Liver (tissue), 3 donors: Measurements from ENCODE around the gene ATF1.

Experiments used
- JUND ChIP-seq, 2 donors: IDR thresholded peaks; 2 replicates each; pipeline ENCODE4 v1.6.1; 2016; ENCODE audit warnings: antibody characterized with exemption in 2 of 2
- RAD21 ChIP-seq, 2 donors: IDR thresholded peaks; 2 replicates each; pipeline ENCODE4 v1.6.1; 2016; ENCODE audit warnings: antibody characterized with exemption in 2 of 2, mild to moderate bottlenecking in 2 of 2
- RXRA ChIP-seq, 2 donors: IDR thresholded peaks; 2 replicates each; pipeline ENCODE4 v1.6.1; 2017 to 2018; ENCODE audit warnings: antibody characterized with exemption in 2 of 2, mild to moderate bottlenecking in 1 of 2
- TAF1 ChIP-seq: conservative IDR thresholded peaks from 2 replicates; pipeline ENCODE4 v1.6.1; 2016; ENCODE audit warnings: antibody characterized with exemption, mild to moderate bottlenecking
- YY1 ChIP-seq: IDR thresholded peaks from 2 replicates; pipeline ENCODE4 v1.6.1; 2016; ENCODE audit warnings: antibody characterized with exemption, mild to moderate bottlenecking
- TF ChIP-seq, protein P1 (sequence below): fragments of 150-350 bp; IDR thresholded peaks from 2 replicates; pipeline ENCODE4 v1.5.1; 2017; ENCODE audit warnings: improper control_type of control experiment, low read depth, low read length; ENCODE audit not compliant: missing input control
- TF ChIP-seq, protein P2 (sequence below): IDR thresholded peaks from 2 replicates; pipeline ENCODE4 v1.6.1; 2016; ENCODE audit warnings: antibody characterized with exemption
- TF ChIP-seq, protein P3 (sequence below): IDR thresholded peaks from 2 replicates; pipeline ENCODE4 v1.6.1; 2016; ENCODE audit warnings: antibody characterized with exemption
- TF ChIP-seq, protein P4 (sequence below): IDR thresholded peaks from 2 replicates; pipeline ENCODE4 v1.6.1; 2016; ENCODE audit warnings: antibody characterized with exemption, mild to moderate bottlenecking
- donor health status: healthy.
- donor health status: healthy.

GRCh38 chr12:50828121-50828520 is 64.2 kb downstream of the ATF1 start:
- TF ChIP-seq, protein P1, sequence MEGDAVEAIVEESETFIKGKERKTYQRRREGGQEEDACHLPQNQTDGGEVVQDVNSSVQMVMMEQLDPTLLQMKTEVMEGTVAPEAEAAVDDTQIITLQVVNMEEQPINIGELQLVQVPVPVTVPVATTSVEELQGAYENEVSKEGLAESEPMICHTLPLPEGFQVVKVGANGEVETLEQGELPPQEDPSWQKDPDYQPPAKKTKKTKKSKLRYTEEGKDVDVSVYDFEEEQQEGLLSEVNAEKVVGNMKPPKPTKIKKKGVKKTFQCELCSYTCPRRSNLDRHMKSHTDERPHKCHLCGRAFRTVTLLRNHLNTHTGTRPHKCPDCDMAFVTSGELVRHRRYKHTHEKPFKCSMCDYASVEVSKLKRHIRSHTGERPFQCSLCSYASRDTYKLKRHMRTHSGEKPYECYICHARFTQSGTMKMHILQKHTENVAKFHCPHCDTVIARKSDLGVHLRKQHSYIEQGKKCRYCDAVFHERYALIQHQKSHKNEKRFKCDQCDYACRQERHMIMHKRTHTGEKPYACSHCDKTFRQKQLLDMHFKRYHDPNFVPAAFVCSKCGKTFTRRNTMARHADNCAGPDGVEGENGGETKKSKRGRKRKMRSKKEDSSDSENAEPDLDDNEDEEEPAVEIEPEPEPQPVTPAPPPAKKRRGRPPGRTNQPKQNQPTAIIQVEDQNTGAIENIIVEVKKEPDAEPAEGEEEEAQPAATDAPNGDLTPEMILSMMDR, result no peak
- TF ChIP-seq YY1, result no peak
- TF ChIP-seq, protein P2, sequence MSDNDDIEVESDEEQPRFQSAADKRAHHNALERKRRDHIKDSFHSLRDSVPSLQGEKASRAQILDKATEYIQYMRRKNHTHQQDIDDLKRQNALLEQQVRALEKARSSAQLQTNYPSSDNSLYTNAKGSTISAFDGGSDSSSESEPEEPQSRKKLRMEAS, result no peak
- no peak for TF ChIP-seq RXRA (IDR thresholded peaks at IDR 0.05)
- TF ChIP-seq, protein P3, sequence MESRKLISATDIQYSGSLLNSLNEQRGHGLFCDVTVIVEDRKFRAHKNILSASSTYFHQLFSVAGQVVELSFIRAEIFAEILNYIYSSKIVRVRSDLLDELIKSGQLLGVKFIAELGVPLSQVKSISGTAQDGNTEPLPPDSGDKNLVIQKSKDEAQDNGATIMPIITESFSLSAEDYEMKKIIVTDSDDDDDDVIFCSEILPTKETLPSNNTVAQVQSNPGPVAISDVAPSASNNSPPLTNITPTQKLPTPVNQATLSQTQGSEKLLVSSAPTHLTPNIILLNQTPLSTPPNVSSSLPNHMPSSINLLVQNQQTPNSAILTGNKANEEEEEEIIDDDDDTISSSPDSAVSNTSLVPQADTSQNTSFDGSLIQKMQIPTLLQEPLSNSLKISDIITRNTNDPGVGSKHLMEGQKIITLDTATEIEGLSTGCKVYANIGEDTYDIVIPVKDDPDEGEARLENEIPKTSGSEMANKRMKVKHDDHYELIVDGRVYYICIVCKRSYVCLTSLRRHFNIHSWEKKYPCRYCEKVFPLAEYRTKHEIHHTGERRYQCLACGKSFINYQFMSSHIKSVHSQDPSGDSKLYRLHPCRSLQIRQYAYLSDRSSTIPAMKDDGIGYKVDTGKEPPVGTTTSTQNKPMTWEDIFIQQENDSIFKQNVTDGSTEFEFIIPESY, result no peak
- TF ChIP-seq, protein P4, sequence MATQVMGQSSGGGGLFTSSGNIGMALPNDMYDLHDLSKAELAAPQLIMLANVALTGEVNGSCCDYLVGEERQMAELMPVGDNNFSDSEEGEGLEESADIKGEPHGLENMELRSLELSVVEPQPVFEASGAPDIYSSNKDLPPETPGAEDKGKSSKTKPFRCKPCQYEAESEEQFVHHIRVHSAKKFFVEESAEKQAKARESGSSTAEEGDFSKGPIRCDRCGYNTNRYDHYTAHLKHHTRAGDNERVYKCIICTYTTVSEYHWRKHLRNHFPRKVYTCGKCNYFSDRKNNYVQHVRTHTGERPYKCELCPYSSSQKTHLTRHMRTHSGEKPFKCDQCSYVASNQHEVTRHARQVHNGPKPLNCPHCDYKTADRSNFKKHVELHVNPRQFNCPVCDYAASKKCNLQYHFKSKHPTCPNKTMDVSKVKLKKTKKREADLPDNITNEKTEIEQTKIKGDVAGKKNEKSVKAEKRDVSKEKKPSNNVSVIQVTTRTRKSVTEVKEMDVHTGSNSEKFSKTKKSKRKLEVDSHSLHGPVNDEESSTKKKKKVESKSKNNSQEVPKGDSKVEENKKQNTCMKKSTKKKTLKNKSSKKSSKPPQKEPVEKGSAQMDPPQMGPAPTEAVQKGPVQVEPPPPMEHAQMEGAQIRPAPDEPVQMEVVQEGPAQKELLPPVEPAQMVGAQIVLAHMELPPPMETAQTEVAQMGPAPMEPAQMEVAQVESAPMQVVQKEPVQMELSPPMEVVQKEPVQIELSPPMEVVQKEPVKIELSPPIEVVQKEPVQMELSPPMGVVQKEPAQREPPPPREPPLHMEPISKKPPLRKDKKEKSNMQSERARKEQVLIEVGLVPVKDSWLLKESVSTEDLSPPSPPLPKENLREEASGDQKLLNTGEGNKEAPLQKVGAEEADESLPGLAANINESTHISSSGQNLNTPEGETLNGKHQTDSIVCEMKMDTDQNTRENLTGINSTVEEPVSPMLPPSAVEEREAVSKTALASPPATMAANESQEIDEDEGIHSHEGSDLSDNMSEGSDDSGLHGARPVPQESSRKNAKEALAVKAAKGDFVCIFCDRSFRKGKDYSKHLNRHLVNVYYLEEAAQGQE, result no peak
- no peak for TF ChIP-seq JUND (IDR thresholded peaks at IDR 0.05)
- no peak for TF ChIP-seq TAF1
- TF ChIP-seq RAD21 (IDR thresholded peaks at IDR 0.05), result no peak
